ENCODE results near the gene HMGCLL1.

HMGCLL1 gene

DNA sequence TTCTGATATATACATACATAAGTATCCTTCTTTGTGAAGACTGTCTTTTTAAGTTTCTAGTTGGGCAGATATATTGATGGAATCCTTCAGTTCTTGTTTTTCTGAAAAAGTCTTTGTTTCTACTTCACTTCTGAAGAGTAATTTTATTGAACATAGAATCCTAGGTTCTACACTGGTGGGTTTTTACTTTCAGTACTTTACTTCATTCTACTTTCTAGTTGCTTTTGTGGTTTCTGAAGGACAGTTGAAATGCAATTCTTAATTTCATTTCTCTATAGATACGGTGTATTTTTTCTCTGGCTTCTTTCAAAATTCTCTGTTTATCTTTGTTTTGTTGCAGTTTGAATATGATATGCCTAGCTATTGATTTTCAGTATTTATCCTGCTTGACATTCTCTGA, 105.3 kb downstream of the HMGCLL1 start:
- TF ChIP-seq, protein P1, sequence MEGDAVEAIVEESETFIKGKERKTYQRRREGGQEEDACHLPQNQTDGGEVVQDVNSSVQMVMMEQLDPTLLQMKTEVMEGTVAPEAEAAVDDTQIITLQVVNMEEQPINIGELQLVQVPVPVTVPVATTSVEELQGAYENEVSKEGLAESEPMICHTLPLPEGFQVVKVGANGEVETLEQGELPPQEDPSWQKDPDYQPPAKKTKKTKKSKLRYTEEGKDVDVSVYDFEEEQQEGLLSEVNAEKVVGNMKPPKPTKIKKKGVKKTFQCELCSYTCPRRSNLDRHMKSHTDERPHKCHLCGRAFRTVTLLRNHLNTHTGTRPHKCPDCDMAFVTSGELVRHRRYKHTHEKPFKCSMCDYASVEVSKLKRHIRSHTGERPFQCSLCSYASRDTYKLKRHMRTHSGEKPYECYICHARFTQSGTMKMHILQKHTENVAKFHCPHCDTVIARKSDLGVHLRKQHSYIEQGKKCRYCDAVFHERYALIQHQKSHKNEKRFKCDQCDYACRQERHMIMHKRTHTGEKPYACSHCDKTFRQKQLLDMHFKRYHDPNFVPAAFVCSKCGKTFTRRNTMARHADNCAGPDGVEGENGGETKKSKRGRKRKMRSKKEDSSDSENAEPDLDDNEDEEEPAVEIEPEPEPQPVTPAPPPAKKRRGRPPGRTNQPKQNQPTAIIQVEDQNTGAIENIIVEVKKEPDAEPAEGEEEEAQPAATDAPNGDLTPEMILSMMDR (IDR thresholded peaks at IDR 0.05; ENCODE audit: control insufficient read depth, insufficient read depth, low read depth, low read length, missing control alignments), result no peak
- no peak overlapping the region for H3K4me3 ChIP-seq (ENCODE audit: control insufficient read depth, low read depth, low read length)
- DNase-seq (ENCODE audit: low read depth), result no peak

DNA sequence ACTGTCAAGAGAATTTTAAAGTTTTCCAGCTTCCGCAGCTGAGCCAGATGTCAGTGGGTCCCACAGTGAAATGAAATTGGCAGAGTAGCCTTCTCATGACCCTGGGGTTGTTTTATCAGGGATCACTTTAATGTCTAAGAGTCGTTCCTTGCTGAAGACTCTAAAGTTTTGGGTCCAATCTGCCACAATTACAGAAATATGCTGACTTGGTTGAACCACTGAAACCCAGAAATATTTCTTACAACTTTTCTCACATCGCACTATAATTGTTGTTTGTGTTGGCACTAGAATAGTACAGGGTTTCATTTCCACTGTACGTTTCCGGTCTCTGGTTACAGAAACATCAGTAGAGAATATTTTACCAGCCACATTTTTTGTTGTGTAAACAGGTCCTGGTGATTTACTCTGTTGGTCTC, 109.0 kb downstream of the HMGCLL1 start:
- H3K4me3 ChIP-seq (ENCODE audit: control insufficient read depth, low read depth, low read length), result no peak overlapping the region
- no peak for DNase-seq (ENCODE audit: low read depth)
- TF ChIP-seq, protein P1 (IDR thresholded peaks at IDR 0.05; ENCODE audit: control insufficient read depth, insufficient read depth, low read depth, low read length, missing control alignments), result no peak

DNA sequence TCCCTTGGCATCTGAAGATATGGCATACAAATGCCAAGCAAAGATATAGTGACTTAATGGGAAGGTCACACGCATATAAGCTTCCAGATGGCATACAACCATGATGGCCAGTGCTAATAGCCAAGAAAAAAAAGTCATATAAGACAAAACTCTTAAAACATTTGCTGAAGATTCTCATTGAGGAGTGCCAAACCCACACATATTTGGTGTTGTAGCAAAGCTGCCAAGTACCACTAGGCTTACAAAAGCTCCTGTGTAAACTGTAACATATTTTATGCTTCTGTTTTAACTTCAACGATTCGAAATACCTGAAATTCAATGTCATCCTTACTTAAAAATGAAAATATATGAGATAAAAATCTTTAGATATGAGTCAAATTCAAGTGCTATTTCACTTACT, 123.0 kb downstream of the HMGCLL1 start:
- DNase-seq (ENCODE audit: low read depth), result no peak
- no peak overlapping the region for H3K4me3 ChIP-seq (ENCODE audit: control insufficient read depth, low read depth, low read length)
- TF ChIP-seq, protein P1 (IDR thresholded peaks at IDR 0.05; ENCODE audit: control insufficient read depth, insufficient read depth, low read depth, low read length, missing control alignments), result no peak

DNA sequence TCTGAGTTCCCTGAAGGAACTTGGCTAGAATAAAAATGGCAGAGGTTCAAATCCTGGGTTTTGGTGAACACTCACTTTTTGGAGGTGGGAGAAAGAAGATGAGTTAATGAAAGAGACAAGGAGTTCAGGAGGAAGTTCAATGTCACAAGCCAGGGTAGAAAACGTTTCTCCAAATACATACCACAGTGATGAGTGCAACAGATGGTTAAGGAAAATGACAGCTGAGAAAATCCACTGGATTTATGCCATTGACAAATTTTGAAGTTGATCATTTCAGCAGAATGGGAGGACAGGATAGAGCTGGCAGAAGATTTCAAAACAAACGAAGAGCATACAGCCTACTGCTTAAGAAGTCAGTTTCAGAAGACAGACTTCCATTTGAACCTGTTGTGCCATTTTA, 129.0 kb downstream of the HMGCLL1 start:
- DNase-seq (ENCODE audit: low read depth), result no peak

DNA sequence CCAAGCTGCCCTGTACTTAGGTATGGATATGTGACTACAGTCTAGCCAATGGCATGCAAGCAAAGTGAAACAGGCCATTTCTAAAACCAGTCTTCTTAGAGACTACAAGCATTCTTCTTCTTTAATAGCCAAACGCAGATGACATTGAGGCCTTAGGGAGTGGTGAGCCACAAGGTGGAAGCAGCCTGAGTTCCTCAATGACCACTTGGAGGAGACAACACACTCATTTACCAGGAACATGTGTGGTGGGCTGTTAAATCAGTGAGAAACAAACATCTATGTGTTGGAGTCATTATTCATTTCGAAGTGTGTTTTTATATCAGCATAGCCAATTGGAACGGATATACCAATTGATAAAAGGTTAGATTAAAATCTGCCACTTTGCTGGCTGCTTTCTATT, 129.8 kb downstream of the HMGCLL1 start:
- TF ChIP-seq, protein P1 (IDR thresholded peaks at IDR 0.05; ENCODE audit: control insufficient read depth, insufficient read depth, low read depth, low read length, missing control alignments), result no peak
- no peak for DNase-seq (ENCODE audit: low read depth)

More for the DNA sequence above, 129.0 kb downstream of the HMGCLL1 start:
- TF ChIP-seq, protein P1 (IDR thresholded peaks at IDR 0.05; ENCODE audit: control insufficient read depth, insufficient read depth, low read depth, low read length, missing control alignments), result no peak
- H3K4me3 ChIP-seq (ENCODE audit: control insufficient read depth, low read depth, low read length), result no peak overlapping the region

DNA sequence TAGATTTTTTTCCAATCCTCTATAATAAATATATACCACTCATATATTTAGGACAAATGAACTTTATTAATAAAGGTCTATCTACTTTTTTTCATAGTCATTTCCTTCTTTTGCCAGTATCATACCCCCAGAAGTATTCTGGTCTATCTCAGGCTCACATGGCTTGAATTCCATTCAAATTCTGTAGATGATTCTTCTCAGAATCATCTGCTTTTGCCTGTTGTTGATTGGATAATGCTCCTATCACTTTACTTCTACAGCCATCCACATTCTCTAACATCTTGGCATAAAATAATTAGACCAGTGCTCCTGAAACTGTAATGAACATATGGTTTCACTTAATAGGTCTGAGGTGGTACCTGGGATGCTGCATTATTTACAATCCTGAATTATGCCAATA, 130.5 kb downstream of the HMGCLL1 start:
- H3K4me3 ChIP-seq (ENCODE audit: control insufficient read depth, low read depth, low read length), result no peak overlapping the region
- TF ChIP-seq, protein P1 (IDR thresholded peaks at IDR 0.05; ENCODE audit: control insufficient read depth, insufficient read depth, low read depth, low read length, missing control alignments), result no peak
- DNase-seq (ENCODE audit: low read depth), result no peak

More for the DNA sequence above, 129.8 kb downstream of the HMGCLL1 start:
- no peak overlapping the region for H3K4me3 ChIP-seq (ENCODE audit: control insufficient read depth, low read depth, low read length)

DNA sequence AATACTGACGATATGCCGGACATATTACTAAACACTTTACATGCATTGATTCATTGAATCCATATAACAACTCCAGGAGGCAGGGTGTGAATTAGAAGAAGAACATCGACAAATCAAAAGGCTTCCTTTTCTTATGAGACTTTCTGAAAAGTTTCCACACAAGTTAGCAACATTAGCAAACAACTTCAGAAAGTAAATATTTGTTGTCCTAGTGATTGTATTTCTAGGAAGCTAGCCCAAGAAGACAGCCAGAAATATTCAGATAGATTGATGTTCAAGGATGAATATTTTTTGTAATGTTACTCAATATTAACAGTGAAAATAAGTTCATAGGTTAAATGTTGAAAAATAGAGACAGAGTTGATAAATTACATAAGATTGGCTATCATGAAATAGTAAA, 131.1 kb downstream of the HMGCLL1 start:
- no peak for DNase-seq (ENCODE audit: low read depth)
- no peak overlapping the region for H3K4me3 ChIP-seq (ENCODE audit: control insufficient read depth, low read depth, low read length)
- TF ChIP-seq, protein P1 (IDR thresholded peaks at IDR 0.05; ENCODE audit: control insufficient read depth, insufficient read depth, low read depth, low read length, missing control alignments), result no peak

All from AG09309 (cell line).